AG09319 (cell line): ENCODE measurements around the gene CLIC5.

Experiments used
- DNase-seq: peaks from one replicate; pipeline ENCODE4 v3.0.0-alpha.2; 2010; ENCODE audit warnings: low read depth; ENCODE audit errors: extremely low read depth
- CTCF ChIP-seq: IDR thresholded peaks from 2 replicates; pipeline ENCODE4 v1.5.1; 2011; ENCODE audit warnings: low read depth, mild to moderate bottlenecking, inconsistent platforms, low read length, moderate library complexity

CLIC5 gene

DNA sequence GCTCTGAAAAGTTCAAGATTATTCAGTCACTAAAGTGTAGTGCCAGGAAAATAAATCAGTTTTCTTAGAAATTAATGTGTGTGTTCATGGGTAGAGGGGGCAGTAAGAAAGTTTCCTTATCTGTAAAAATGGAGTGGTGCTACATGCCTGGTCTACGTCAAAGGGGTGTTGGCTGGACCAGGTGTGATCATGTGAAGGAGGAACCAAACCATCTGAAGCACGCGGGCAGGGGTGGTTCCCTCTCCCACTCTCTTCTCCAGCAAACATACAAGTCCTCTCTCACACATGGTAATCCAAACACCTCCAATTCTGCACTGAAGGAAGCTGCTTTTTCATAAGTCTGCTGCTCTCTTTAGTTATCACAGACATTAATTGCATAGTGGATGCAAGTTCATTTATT, 63.1 kb downstream of the CLIC5 start:
- TF ChIP-seq CTCF = no peak
- no peak for DNase-seq

- TF ChIP-seq CTCF = no peak
- DNase-seq = no peak
These were observed 63.5 kb downstream of the CLIC5 start for GRCh38 chr6:45952168-45952529.

DNA sequence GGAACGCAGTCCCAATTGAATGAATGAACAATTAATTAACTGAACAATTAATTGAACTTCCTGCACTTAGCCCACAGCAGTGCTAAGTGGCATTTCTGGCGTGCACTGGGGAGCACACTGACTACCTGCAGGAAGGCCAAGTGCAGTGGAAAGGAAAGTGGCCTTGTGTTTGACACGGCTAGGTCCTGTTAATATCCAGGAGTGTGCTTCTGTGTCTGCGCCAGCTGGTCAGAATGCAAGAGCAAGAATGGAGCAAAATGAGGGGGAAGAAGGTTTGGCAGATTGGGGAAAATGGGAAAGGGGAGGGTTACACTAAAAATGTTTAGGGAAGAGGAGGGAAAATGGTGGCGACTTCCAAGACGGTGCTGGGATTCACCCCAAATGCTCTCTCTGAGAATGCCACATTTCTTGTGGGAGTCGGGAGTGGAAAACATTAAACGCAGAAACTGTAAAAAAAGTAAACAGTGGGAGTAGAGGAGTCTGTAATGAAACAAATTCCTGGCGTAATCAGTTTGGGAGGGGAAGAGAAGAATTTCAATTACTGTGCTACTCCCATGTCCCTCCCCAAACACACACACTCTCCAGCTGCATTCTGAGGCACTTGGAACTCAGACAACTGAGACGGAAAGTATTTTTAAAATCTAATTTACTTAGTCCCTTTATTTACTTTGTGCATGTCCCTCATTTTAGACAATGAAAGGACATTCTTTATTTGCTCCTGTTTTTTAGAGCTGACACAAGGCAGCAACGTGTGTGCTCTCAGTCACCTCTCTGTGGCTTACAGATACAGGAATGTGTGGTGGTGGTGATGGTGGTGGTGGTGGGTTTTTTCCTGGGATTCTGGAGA, 64.1 kb downstream of the CLIC5 start:
- no peak for TF ChIP-seq CTCF
- DNase-seq = no peak

- no peak for DNase-seq
- TF ChIP-seq CTCF = no peak
These were observed 66.4 kb downstream of the CLIC5 start for GRCh38 chr6:45949256-45949655.

DNA sequence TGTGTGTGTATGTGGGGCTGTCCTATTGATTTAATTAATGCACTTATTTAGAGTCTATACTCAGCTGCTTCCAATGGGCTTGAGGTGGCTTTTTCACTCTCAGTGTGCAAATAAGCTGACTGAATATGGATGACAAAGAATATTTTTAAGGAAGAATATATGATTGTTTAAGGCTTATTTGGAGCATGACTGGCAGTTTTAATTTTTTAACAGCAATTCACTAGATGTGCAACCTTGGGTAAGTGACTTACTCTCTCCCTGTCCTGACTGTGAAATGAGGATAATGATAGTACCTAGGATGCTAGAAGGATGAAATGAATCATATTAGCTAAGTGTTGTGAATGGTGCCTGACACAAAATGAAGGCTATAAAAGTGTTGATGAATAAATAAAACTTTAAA, 67.9 kb downstream of the CLIC5 start:
- DNase-seq = no peak

GRCh38 chr6:45946887-45947286, 68.8 kb downstream of the CLIC5 start:
- no peak for DNase-seq
- no peak for TF ChIP-seq CTCF

More for the DNA sequence above, 67.9 kb downstream of the CLIC5 start:
- no peak for TF ChIP-seq CTCF

- DNase-seq = peak; percentile 74
These were observed 69.3 kb downstream of the CLIC5 start for GRCh38 chr6:45946352-45946751.

More at GRCh38 chr6:45946352-45946751, 69.3 kb downstream of the CLIC5 start:
- TF ChIP-seq CTCF = peak; percentile 77
